Transverse colon (tissue), 4 donors: ENCODE results near the gene ABCA1. TPM values are rescaled to one million over a fixed set of nuclear protein-coding genes. Genes with fewer than 3 reads are reported as not detected.

Experiments used
- DNase-seq: peaks from one replicate; pipeline ENCODE4 v3.0.0-alpha.2; 2019
- H3K27ac ChIP-seq, 4 donors: fragments of 200-600 bp; sonication (generic); 2 replicates each; pipeline ENCODE4 v1.5.1; 2016 to 2018; ENCODE audit warnings: inconsistent platforms in 4 of 4
- H3K27me3 ChIP-seq: fragments of 200-600 bp; sonication (generic); 2 replicates; pipeline ENCODE4 v1.5.1; 2017; ENCODE audit warnings: inconsistent platforms
- H3K36me3 ChIP-seq, 4 donors: fragments of 200-600 bp; sonication (generic); 2 replicates each; pipeline ENCODE4 v1.5.1; 2017 to 2019; ENCODE audit warnings: inconsistent platforms in 4 of 4
- H3K4me1 ChIP-seq, 4 donors: fragments of 200-600 bp; sonication (generic); 2 replicates each; pipeline ENCODE4 v1.5.1; 2017 to 2020; ENCODE audit warnings: inconsistent platforms in 4 of 4
- H3K4me3 ChIP-seq, 4 donors: fragments of 200-600 bp; sonication (generic); 1 replicate in 1 of 4; 2 replicates in 3 of 4; pipeline versions ENCODE4 v1.5.1 to v1.6.1; 2017 to 2019; ENCODE audit warnings: inconsistent platforms in 4 of 4
- H3K9me3 ChIP-seq, 2 donors: fragments of 200-600 bp; sonication (generic); 2 replicates each; pipeline ENCODE4 v1.5.1; 2017 to 2019; ENCODE audit warnings: inconsistent platforms in 2 of 2
- CTCF ChIP-seq, 5 experiments: fragments of 200-600 bp in 3 of 5; fragments of 450-650 bp in 2 of 5; sonication (generic) in 3 of 5; IDR thresholded peaks; 1 replicate in 2 of 5; 2 replicates in 3 of 5; pipeline ENCODE4 v1.5.1; 2016 to 2017; ENCODE audit warnings: antibody characterized with exemption in 5 of 5, inconsistent platforms in 3 of 5, mild to moderate bottlenecking in 2 of 5, moderate library complexity in 1 of 5
- EP300 ChIP-seq: sonication (generic); formaldehyde crosslinking; IDR thresholded peaks from one replicate; pipeline ENCODE4 v1.6.1; 2017; ENCODE audit warnings: antibody characterized with exemption, low read depth
- POLR2A ChIP-seq: fragments of 450-650 bp; IDR thresholded peaks from one replicate; pipeline ENCODE4 v1.6.1; 2016; ENCODE audit warnings: antibody characterized with exemption, mild to moderate bottlenecking, moderate library complexity
- POLR2AphosphoS5 ChIP-seq, 3 donors: sonication (generic); formaldehyde crosslinking; IDR thresholded peaks; one replicate each; pipeline ENCODE4 v1.6.1; 2016; ENCODE audit warnings: antibody characterized with exemption in 3 of 3
- WGBS, 2 donors: methylation state at CpG; one replicate each; pipeline ENCODE4 v1.1.5; 2018; ENCODE audit warnings: low coverage in 1 of 2; 5-methylcytosine and 5-hydroxymethylcytosine counted together
- in situ Hi-C, 4 donors: fragments of 200-750 bp; cut with MboI; loops; one replicate each; pipeline versions ENCODE4 v1.15.0 to v1.15.1; 2017; ENCODE audit warnings: low sequenced_read_pairs in 3 of 4, low pct_ligation_motif_present in 1 of 4, low pct_unique_long_range_greater_than_20kb in 1 of 4
- intact Hi-C: fragments of 100-400 bp; cut with DNase I; formaldehyde crosslinking; loops from one replicate; pipeline ENCODE4 v1.15.1; 2023; ENCODE audit warnings: low total_unique reads
- total RNA-seq, 4 donors: library from RNA; depleted of rRNA; stranded (reverse); fragments of >200 nt; gene quantifications; one replicate each; pipeline ENCODE4 v1.1.0, GENCODE V29; 2016

ABCA1 gene
- total RNA-seq, 4 donors from 2014 or later = 20.5 to 67.3 (median 60.5) TPM

GRCh38 chr9:104974053-104974962, 46.4 kb upstream of the ABCA1 start:
- Histone ChIP-seq H3K27ac (no peak overlapping the region), H3K36me3 (no peaks in the 10 kb centered on the region), H3K4me3 (no peak overlapping the region), H3K9me3 (no peaks in the 10 kb centered on the region), H3K4me1 (peaks cover under 1 to 54% (median 25%) of the 10 kb centered on the region in 4 donors), H3K27me3 (no peaks in the 10 kb centered on the region)
- TF ChIP-seq CTCF (IDR thresholded peaks at IDR 0.05) = no peak
- no peak for TF ChIP-seq POLR2A
- no peak for TF ChIP-seq EP300
- no peak for TF ChIP-seq POLR2AphosphoS5 (IDR thresholded peaks at IDR 0.05)
- 60 to 65% methylated on average over 7 to 8 of the region's 8 CpGs for WGBS, 2 donors
- DNase-seq = no peak
- in situ Hi-C loops (no loop called here), intact Hi-C loops (no loop called here)

GRCh38 chr9:104972242-104972866, 44.4 kb upstream of the ABCA1 start:
- TF ChIP-seq EP300 (no peak), CTCF (IDR thresholded peaks at IDR 0.05) (no peak), POLR2AphosphoS5 (IDR thresholded peaks at IDR 0.05) (no peak), POLR2A (no peak)
- WGBS, 2 donors = 80 to 81% methylated on average over 4 of the region's 4 CpGs
- Histone ChIP-seq H3K36me3 (no peaks in the 10 kb centered on the region), H3K9me3 (no peaks in the 10 kb centered on the region), H3K4me1 (peaks cover 8 to 61% (median 27%) of the 10 kb centered on the region in 4 donors), H3K27ac (no peak overlapping the region), H3K27me3 (no peaks in the 10 kb centered on the region), H3K4me3 (no peak overlapping the region)
- in situ Hi-C loops (no loop called here), intact Hi-C loops (no loop called here)
- DNase-seq = no peak

- in situ Hi-C loops = no loop called here
Measured at GRCh38 chr9:104971511-104971910, 43.6 kb upstream of the ABCA1 start.

More at GRCh38 chr9:104971511-104971910, 43.6 kb upstream of the ABCA1 start:
- H3K9me3 ChIP-seq = no peaks in the 10 kb centered on the region
- no peaks in the 10 kb centered on the region for H3K36me3 ChIP-seq
- peaks cover 8 to 53% (median 23%) of the 10 kb centered on the region in 4 donors for H3K4me1 ChIP-seq
- H3K27ac ChIP-seq = no peak overlapping the region
- H3K27me3 ChIP-seq = no peaks in the 10 kb centered on the region
- H3K4me3 ChIP-seq = no peak overlapping the region
- WGBS, 2 donors = 80 to 92% methylated on average over 1 to 3 of the region's 3 CpGs
- DNase-seq = no peak
- TF ChIP-seq POLR2A (no peak), CTCF (IDR thresholded peaks at IDR 0.05) (no peak), POLR2AphosphoS5 (IDR thresholded peaks at IDR 0.05) (no peak), EP300 (no peak)
- intact Hi-C loops = no loop called here
